H1 (cell line): ENCODE measurements around the gene SLX9. TPM values are rescaled to one million over a fixed set of nuclear protein-coding genes. Genes with fewer than 3 reads are reported as not detected.

Source experiments
- ATF2 ChIP-seq: IDR thresholded peaks from 2 replicates; pipeline ENCODE4 v1.6.1; 2012; ENCODE audit warnings: low read length, inconsistent platforms
- BACH1 ChIP-seq: IDR thresholded peaks from 2 replicates; pipeline ENCODE4 v1.6.1; 2012; ENCODE audit warnings: low read length, improper control_type of control experiment
- CEBPB ChIP-seq: IDR thresholded peaks from 2 replicates; pipeline ENCODE4 v1.6.1; 2012; ENCODE audit warnings: low read depth, low read length
- CTBP2 ChIP-seq: IDR thresholded peaks from 2 replicates; pipeline ENCODE4 v1.7.0; 2011; ENCODE audit warnings: borderline replicate concordance, mild to moderate bottlenecking, moderate library complexity, mixed read lengths, low read length; ENCODE audit not compliant: insufficient read depth, insufficient read length
- CTCF ChIP-seq, 3 experiments: IDR thresholded peaks; 1 replicate in 2 of 3; 2 replicates in 1 of 3; pipeline versions ENCODE4 v1.5.1 to v1.6.1; 2011; ENCODE audit warnings: low read length in 3 of 3, mild to moderate bottlenecking in 3 of 3, inconsistent platforms in 2 of 3, low read depth in 1 of 3, moderate library complexity in 1 of 3; ENCODE audit not compliant: insufficient read depth in 1 of 3; ENCODE audit errors: control extremely low read depth in 1 of 3
- EP300 ChIP-seq, 2 experiments: IDR thresholded peaks; 1 replicate in 1 of 2; 2 replicates in 1 of 2; pipeline ENCODE4 v1.6.1; 2011 to 2012; ENCODE audit warnings: low read depth in 2 of 2, low read length in 2 of 2, mild to moderate bottlenecking in 2 of 2, borderline replicate concordance in 1 of 2, inconsistent platforms in 1 of 2, moderate library complexity in 1 of 2
- JUN ChIP-seq: IDR thresholded peaks from 2 replicates; pipeline ENCODE4 v1.6.1; 2011; ENCODE audit warnings: low read depth, mild to moderate bottlenecking, improper control_type of control experiment, low read length
- JUND ChIP-seq: IDR thresholded peaks from 2 replicates; pipeline ENCODE4 v1.6.1; 2011; ENCODE audit warnings: mild to moderate bottlenecking, improper control_type of control experiment, low read length
- KDM4A ChIP-seq: IDR thresholded peaks from one replicate; pipeline ENCODE4 v1.7.1; 2012; ENCODE audit warnings: low read depth, mild to moderate bottlenecking, moderate library complexity, low read length, inconsistent platforms; ENCODE audit not compliant: severe bottlenecking
- MAX ChIP-seq: IDR thresholded peaks from 2 replicates; pipeline ENCODE4 v1.6.1; 2012; ENCODE audit warnings: inconsistent platforms
- NANOG ChIP-seq: IDR thresholded peaks from 2 replicates; pipeline ENCODE4 v1.6.1; 2011; ENCODE audit warnings: low read length, low read depth, mild to moderate bottlenecking, inconsistent platforms; ENCODE audit not compliant: insufficient read depth, poor library complexity, severe bottlenecking
- NRF1 ChIP-seq: IDR thresholded peaks from 2 replicates; pipeline ENCODE4 v1.6.1; 2011; ENCODE audit warnings: mild to moderate bottlenecking, low read depth, low read length, improper control_type of control experiment
- RAD21 ChIP-seq, 2 experiments: IDR thresholded peaks in 1 of 2; conservative IDR thresholded peaks in 1 of 2; 2 replicates each; pipeline ENCODE4 v1.6.1; 2011; ENCODE audit warnings: low read depth in 2 of 2, low read length in 2 of 2, improper control_type of control experiment in 1 of 2, inconsistent platforms in 1 of 2, mild to moderate bottlenecking in 1 of 2, moderate library complexity in 1 of 2
- RXRA ChIP-seq: IDR thresholded peaks from 2 replicates; pipeline ENCODE4 v1.6.1; 2011; ENCODE audit warnings: low read depth, mild to moderate bottlenecking, low read length, moderate library complexity; ENCODE audit not compliant: insufficient read depth
- SIRT6 ChIP-seq: IDR thresholded peaks from one replicate; pipeline ENCODE4 v1.7.1; 2012; ENCODE audit warnings: low read length, inconsistent platforms
- SP4 ChIP-seq: IDR thresholded peaks from 2 replicates; pipeline ENCODE4 v1.6.1; 2012; ENCODE audit warnings: low read length, inconsistent platforms
- SUZ12 ChIP-seq: fragments of 200-600 bp; sonication (generic); IDR thresholded peaks from 2 replicates; pipeline ENCODE4 v1.6.1; 2012; ENCODE audit warnings: mild to moderate bottlenecking, inconsistent platforms, low read length, moderate library complexity, mixed read lengths
- TAF1 ChIP-seq: IDR thresholded peaks from 2 replicates; pipeline ENCODE4 v1.6.1; 2011; ENCODE audit warnings: mild to moderate bottlenecking, low read depth, low read length
- ZNF274 ChIP-seq: IDR thresholded peaks from 2 replicates; pipeline ENCODE4 v1.7.0; 2012; ENCODE audit warnings: low read length, borderline replicate concordance; ENCODE audit errors: extremely low read depth
- polyA plus RNA-seq, 7 experiments: library from polyadenylated mRNA; depleted of rRNA in 3 of 7; stranded (reverse) in 5 of 7; unstranded in 2 of 7; fragments of >200 nt in 5 of 7; fragments of 200-250 nt in 2 of 7; gene quantifications; 1 replicate in 5 of 7; 2 replicates in 1 of 7; 4 replicates in 1 of 7; pipeline versions ENCODE4 v1.2.1 to v1.2.3, GENCODE V29; 2011 to 2013; ENCODE audit warnings: missing spikeins in 2 of 7, mixed read lengths in 2 of 7
- total RNA-seq: library from RNA; stranded (reverse); fragmentation: NEBNext Ultra II Directional; extraction: Animal tissue kit (Norgen Biotek cat#: 25700); gene quantifications from 2 replicates; pipeline ENCODE4 v1.2.1, GENCODE V29; 2021

Gene SLX9
- total and polyA plus RNA-seq, 2 of the 8 experiments (the other 6 are each of a cell fraction or from before 2014, with no cell fraction given) = 17.7 to 57.3 TPM

- TF ChIP-seq CEBPB = no peak
- no peak for TF ChIP-seq SP4
- TF ChIP-seq JUN = peak; percentile 99
- TF ChIP-seq CTCF (IDR thresholded peaks at IDR 0.05; ENCODE audit: control extremely low read depth in 1 of 3, insufficient read depth in 1 of 3, low read depth in 1 of 3, low read length in 3 of 3) = peak in 2 of 3 experiments; percentile 10 to 26; a peak in 1 of 4 replicates
- peak in 1 of 2 experiments; percentile 25; a peak in 2 of 4 replicates for TF ChIP-seq RAD21 (IDR thresholded peaks at IDR 0.05 in 1 of 2, conservative IDR thresholded peaks at IDR 0.05 in 1 of 2; ENCODE audit: low read depth in 2 of 2, low read length in 2 of 2)
- TF ChIP-seq TAF1 = 0 out of 2 replicates have a peak, but pooled peaks have one; percentile 29
- no peak for TF ChIP-seq ZNF274
- TF ChIP-seq NANOG = no peak
- TF ChIP-seq BACH1 = 0 out of 2 replicates have a peak, but pooled peaks have one; percentile 38
- TF ChIP-seq NRF1 = no peak
- no peak for TF ChIP-seq RXRA
- TF ChIP-seq MAX = peak; percentile 95
- TF ChIP-seq SIRT6 = no peak
- peak; percentile 99 for TF ChIP-seq JUND
- no peak for TF ChIP-seq KDM4A
- TF ChIP-seq ATF2 = peak; percentile 93; the same call in 1 of the 2 replicates
- no peak for TF ChIP-seq EP300 (IDR thresholded peaks at IDR 0.05; ENCODE audit: borderline replicate concordance in 1 of 2, low read depth in 2 of 2, low read length in 2 of 2)
- TF ChIP-seq CTBP2 = no peak
- TF ChIP-seq SUZ12 = no peak
- TF ChIP-seq, all 59 proteins: peak for 13
Observed at GRCh38 chr21:45011911-45012661, 72.3 kb downstream of the SLX9 start (continued).
